Endothelial cell of umbilical vein (primary cell): Measurements from ENCODE around the gene GSG1L. TPM values are rescaled to one million over a fixed set of nuclear protein-coding genes. Genes with fewer than 3 reads are reported as not detected.

ENCODE experiments used
- BruUV-seq: library from RNA; stranded (reverse); fragments of 400-500 nt; replicated peaks from 2 replicates; lab custom pipeline; 2021; lab: Mats Ljungman, UMichigan
- CTCF ChIA-PET: fragments of 300-600, 350-600 bp; sonication (Branson Sonifier 250); formaldehyde crosslinking; loops from one replicate; lab custom pipeline; 2021; ENCODE audit warnings: antibody characterized with exemption, inconsistent platforms; lab: Charles Lee
- POLR2A ChIA-PET: fragments of 300-600, 350-600 bp; sonication (Branson Sonifier 250); formaldehyde crosslinking; loops from one replicate; lab custom pipeline; 2021; ENCODE audit warnings: antibody characterized with exemption, inconsistent platforms; lab: Charles Lee
- DNase-seq: peaks from one replicate; pipeline ENCODE4 v3.0.0-alpha.2; 2011; ENCODE audit warnings: low read depth, low spot score
- FAIRE-seq: peaks from 2 replicates; lab custom pipeline; 2011; peaks lifted over from hg19 to GRCh38; lab: Jason Lieb, UNC
- H2AFZ ChIP-seq: 2 replicates; pipeline ENCODE4 v1.6.0; 2012; ENCODE audit warnings: low read depth, low read length, control low read depth, inconsistent platforms
- H3K27ac ChIP-seq: 2 replicates; pipeline ENCODE4 v1.5.1; 2011; ENCODE audit warnings: low read depth, mild to moderate bottlenecking, control low read depth, low read length, moderate library complexity; ENCODE audit not compliant: insufficient read depth
- H3K27me3 ChIP-seq, 2 experiments: 2 replicates each; pipeline versions ENCODE4 v1.6.0 to v1.6.1; 2011; ENCODE audit warnings: low read length in 2 of 2, mixed read lengths in 1 of 2; ENCODE audit not compliant: control insufficient read depth in 2 of 2, insufficient read depth in 2 of 2
- H3K36me3 ChIP-seq, 2 experiments: 2 replicates in 1 of 2; 3 replicates in 1 of 2; pipeline ENCODE4 v1.5.1; 2011; ENCODE audit warnings: low read length in 2 of 2, mild to moderate bottlenecking in 1 of 2, moderate library complexity in 1 of 2; ENCODE audit not compliant: control insufficient read depth in 2 of 2, insufficient read depth in 2 of 2; ENCODE audit errors: extremely low read depth in 1 of 2
- H3K4me1 ChIP-seq: 3 replicates; pipeline ENCODE4 v1.5.1; 2011; ENCODE audit warnings: mild to moderate bottlenecking, low read length; ENCODE audit not compliant: control insufficient read depth, insufficient read depth; ENCODE audit errors: extremely low read depth
- H3K4me2 ChIP-seq: 2 replicates; pipeline ENCODE4 v1.6.1; 2011; ENCODE audit warnings: low read length, control low read depth, mixed read lengths; ENCODE audit not compliant: insufficient read depth
- H3K4me3 ChIP-seq, 3 experiments: fragments of 200-600 bp in 1 of 3; sonication (generic), shearing (Covaris generic) in 1 of 3; replicated peaks in 1 of 3; 2 replicates each; pipeline ENCODE4 v1.5.1; 2011 to 2016; ENCODE audit warnings: control low read depth in 3 of 3, low read length in 3 of 3, mild to moderate bottlenecking in 2 of 3, inconsistent platforms in 1 of 3, low read depth in 1 of 3, moderate library complexity in 1 of 3; ENCODE audit not compliant: insufficient read depth in 1 of 3
- H3K79me2 ChIP-seq: 2 replicates; pipeline ENCODE4 v1.6.0; 2012; ENCODE audit warnings: low read length, inconsistent platforms; ENCODE audit not compliant: control insufficient read depth, insufficient read depth
- H3K9ac ChIP-seq: replicated peaks from 2 replicates; pipeline ENCODE3; 2011; ENCODE audit warnings: low read length, control low read depth; ENCODE audit not compliant: insufficient read depth; ENCODE audit errors: extremely low read depth
- H3K9me1 ChIP-seq: replicated peaks from 3 replicates; pipeline ENCODE4 v1.6.0; 2011; ENCODE audit warnings: mild to moderate bottlenecking, low read length; ENCODE audit not compliant: control insufficient read depth, insufficient read depth; ENCODE audit errors: extremely low read depth
- H3K9me3 ChIP-seq: replicated peaks from 2 replicates; pipeline ENCODE4 v1.5.1; 2012; ENCODE audit warnings: low read length, inconsistent platforms; ENCODE audit not compliant: control insufficient read depth, insufficient read depth
- H4K20me1 ChIP-seq: replicated peaks from 2 replicates; pipeline ENCODE3; 2011; ENCODE audit warnings: mild to moderate bottlenecking, low read length; ENCODE audit not compliant: control insufficient read depth, insufficient read depth; ENCODE audit errors: extremely low read depth
- EZH2 ChIP-seq: IDR thresholded peaks from 2 replicates; pipeline ENCODE4 v1.6.1; 2012; ENCODE audit warnings: borderline replicate concordance, low read depth, mild to moderate bottlenecking, moderate library complexity, low read length, inconsistent platforms; ENCODE audit not compliant: severe bottlenecking
- FOS ChIP-seq: IDR thresholded peaks from 2 replicates; pipeline ENCODE4 v1.6.1; 2011; ENCODE audit warnings: mild to moderate bottlenecking, low read length, moderate library complexity, borderline replicate concordance; ENCODE audit not compliant: insufficient read depth
- GATA2 ChIP-seq: IDR thresholded peaks from 2 replicates; pipeline ENCODE4 v1.7.0; 2011; ENCODE audit warnings: low read depth, mild to moderate bottlenecking, moderate library complexity, mixed read lengths, low read length; ENCODE audit not compliant: insufficient read length, insufficient read depth
- JUN ChIP-seq: IDR thresholded peaks from 2 replicates; pipeline ENCODE4 v1.6.1; 2011; ENCODE audit warnings: borderline replicate concordance, low read depth; ENCODE audit not compliant: insufficient read length, insufficient read depth
- MYC ChIP-seq: IDR thresholded peaks from one replicate; pipeline ENCODE4 v1.6.1; 2011; ENCODE audit warnings: mild to moderate bottlenecking, low read depth, low read length
- POLR2A ChIP-seq: IDR thresholded peaks from 2 replicates; pipeline ENCODE4 v1.6.1; 2012; ENCODE audit warnings: low read depth, mild to moderate bottlenecking, control low read depth, low read length
- POLR2AphosphoS5 ChIP-seq: IDR thresholded peaks from 2 replicates; pipeline ENCODE4 v1.6.1; 2012; ENCODE audit warnings: low read depth, mild to moderate bottlenecking, control low read depth, low read length, moderate library complexity; ENCODE audit not compliant: insufficient read depth
- dilution Hi-C: fragments of 300-500 bp; cut with MboI; formaldehyde crosslinking; loops from one replicate; pipeline ENCODE4 v1.15.0; 2019; ENCODE audit warnings: low sequenced_read_pairs; ENCODE audit not compliant: extremely low pct_ligation_motif_present
- intact Hi-C: fragments of 100-400 bp; cut with micrococcal nuclease; formaldehyde crosslinking; loops from one replicate; pipeline ENCODE4 v1.10.0; 2022
- polyA plus RNA-seq, 4 experiments: library from polyadenylated mRNA; depleted of rRNA in 3 of 4; stranded (reverse) in 3 of 4; unstranded in 1 of 4; fragments of >200 nt; gene quantifications; 2 replicates each; pipeline versions ENCODE4 v1.2.1 to v1.2.3, GENCODE V29; 2011 to 2012; ENCODE audit warnings: missing spikeins in 1 of 4
- total RNA-seq: library from RNA; stranded (reverse); gene quantifications from 2 replicates; pipeline ENCODE4 v1.2.3, GENCODE V29; 2021
- TF ChIP-seq, protein P1 (sequence below): IDR thresholded peaks from 2 replicates; pipeline ENCODE4 v1.6.1; 2011; ENCODE audit not compliant: insufficient read depth, insufficient read length
- TF ChIP-seq, protein P2 (sequence below), 2 donors: IDR thresholded peaks; 1 replicate in 1 of 2; 2 replicates in 1 of 2; pipeline ENCODE4 v1.5.1; 2011; ENCODE audit warnings: low read length in 2 of 2, mild to moderate bottlenecking in 2 of 2, moderate library complexity in 2 of 2, control low read depth in 1 of 2, inconsistent platforms in 1 of 2, low read depth in 1 of 2; ENCODE audit not compliant: insufficient read depth in 1 of 2; ENCODE audit errors: extremely low read depth in 1 of 2

The GSG1L gene
- total and polyA plus RNA-seq, 2 donors (not counting 3 experiments of a cell fraction or from before 2014, with no cell fraction given): 0.06 TPM; not detected in 1

DNA sequence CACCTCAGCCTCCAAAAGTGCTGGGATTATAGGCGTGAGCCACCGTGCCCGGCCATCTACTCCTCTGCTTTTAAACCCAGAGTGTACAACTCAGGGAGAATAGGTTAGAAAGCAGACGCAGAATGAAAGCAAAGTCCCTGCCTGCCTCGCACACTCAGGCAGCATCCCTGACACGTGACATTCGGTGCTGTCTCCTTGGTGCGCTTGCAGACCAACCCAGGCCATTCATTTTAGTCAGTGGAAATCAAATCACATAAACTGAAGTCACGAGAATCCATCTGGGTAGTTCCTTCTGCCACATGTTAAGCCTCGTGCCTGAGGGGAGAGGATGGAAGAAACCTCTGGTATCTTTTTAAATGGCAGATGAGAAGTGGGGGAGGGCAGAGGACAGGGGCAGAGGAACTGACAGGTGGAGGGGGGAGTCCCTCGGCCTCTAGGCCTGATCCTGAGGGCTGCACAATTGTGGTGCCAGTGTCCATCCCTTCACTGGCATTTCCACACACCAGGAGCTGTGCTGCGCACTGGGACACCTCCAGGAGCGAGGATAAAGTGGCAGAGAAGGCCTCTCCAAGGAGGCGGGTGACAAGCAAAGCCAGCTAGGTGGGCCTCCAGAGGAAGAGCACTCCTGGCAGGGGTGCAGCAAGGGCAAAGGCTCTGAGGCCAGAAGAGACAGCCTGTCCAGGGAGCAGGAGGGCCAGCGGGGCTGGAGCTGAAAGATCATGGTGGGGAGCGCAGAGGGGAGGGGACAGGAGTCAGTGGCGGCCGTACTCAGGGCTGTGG, 317.2 kb downstream of the GSG1L start:
- no TSS peak for BruUV-seq
- TF ChIP-seq JUN: no peak
- TF ChIP-seq FOS: no peak
- no peak for TF ChIP-seq POLR2A
- no peak for TF ChIP-seq EZH2
- TF ChIP-seq GATA2: no peak
- no peak for TF ChIP-seq MYC
- TF ChIP-seq, protein P1, sequence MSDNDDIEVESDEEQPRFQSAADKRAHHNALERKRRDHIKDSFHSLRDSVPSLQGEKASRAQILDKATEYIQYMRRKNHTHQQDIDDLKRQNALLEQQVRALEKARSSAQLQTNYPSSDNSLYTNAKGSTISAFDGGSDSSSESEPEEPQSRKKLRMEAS: no peak
- TF ChIP-seq POLR2AphosphoS5: no peak
- TF ChIP-seq, protein P2, sequence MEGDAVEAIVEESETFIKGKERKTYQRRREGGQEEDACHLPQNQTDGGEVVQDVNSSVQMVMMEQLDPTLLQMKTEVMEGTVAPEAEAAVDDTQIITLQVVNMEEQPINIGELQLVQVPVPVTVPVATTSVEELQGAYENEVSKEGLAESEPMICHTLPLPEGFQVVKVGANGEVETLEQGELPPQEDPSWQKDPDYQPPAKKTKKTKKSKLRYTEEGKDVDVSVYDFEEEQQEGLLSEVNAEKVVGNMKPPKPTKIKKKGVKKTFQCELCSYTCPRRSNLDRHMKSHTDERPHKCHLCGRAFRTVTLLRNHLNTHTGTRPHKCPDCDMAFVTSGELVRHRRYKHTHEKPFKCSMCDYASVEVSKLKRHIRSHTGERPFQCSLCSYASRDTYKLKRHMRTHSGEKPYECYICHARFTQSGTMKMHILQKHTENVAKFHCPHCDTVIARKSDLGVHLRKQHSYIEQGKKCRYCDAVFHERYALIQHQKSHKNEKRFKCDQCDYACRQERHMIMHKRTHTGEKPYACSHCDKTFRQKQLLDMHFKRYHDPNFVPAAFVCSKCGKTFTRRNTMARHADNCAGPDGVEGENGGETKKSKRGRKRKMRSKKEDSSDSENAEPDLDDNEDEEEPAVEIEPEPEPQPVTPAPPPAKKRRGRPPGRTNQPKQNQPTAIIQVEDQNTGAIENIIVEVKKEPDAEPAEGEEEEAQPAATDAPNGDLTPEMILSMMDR (IDR thresholded peaks at IDR 0.05; ENCODE audit: extremely low read depth in 1 of 2, insufficient read depth in 1 of 2, low read depth in 1 of 2, low read length in 2 of 2): no peak
- Histone ChIP-seq H3K9me3 (no peaks in the 10 kb centered on the region), H3K27me3 (no peaks in the 10 kb centered on the region), H3K4me1 (no peaks in the 10 kb centered on the region), H3K36me3 (peaks cover 0 to 2% of the 10 kb centered on the region in 2 experiments), H3K4me3 (no peak overlapping the region), H3K4me2 (no peak overlapping the region), H3K9me1 (no peaks in the 10 kb centered on the region), H3K79me2 (no peaks in the 10 kb centered on the region), H3K9ac (no peak overlapping the region), H2AFZ (no peak overlapping the region), H4K20me1 (no peaks in the 10 kb centered on the region), H3K27ac (no peak overlapping the region)
- intact Hi-C loops: no loop called here
- ChIA-PET CTCF (interaction anchor here (0.6 kb wide), 1 partner anchor 8 kb away, joined by 3 read pairs; no protein-coding TSS in a partner anchor), POLR2A (no interaction called here)
- no peak for FAIRE-seq
- dilution Hi-C loops: no loop called here
- DNase-seq: no peak
